IMR-90 (cell line): ENCODE results near the gene XIST. TPM values are rescaled to one million over a fixed set of nuclear protein-coding genes. Genes with fewer than 3 reads are reported as not detected.

Experiments
- ATAC-seq: fragments of 200-7000 bp; cut with Tn5 transposase; 2 replicates; pipeline ENCODE4 v1.9.1; 2020; ENCODE audit warnings: low read depth, mild to moderate bottlenecking, moderate library complexity
- BruUV-seq: library from RNA; stranded (reverse); fragments of 400-500 nt; replicated peaks from 2 replicates; lab custom pipeline; 2021; lab: Mats Ljungman, UMichigan
- CTCF ChIA-PET: fragments of 300-600 bp; formaldehyde crosslinking; extraction: SDS; loops from one replicate; lab custom pipeline; 2021; ENCODE audit warnings: antibody characterized with exemption; lab: Yijun Ruan, JAX
- POLR2A ChIA-PET: fragments of 300-600 bp; sonication (Branson Sonifier 250); formaldehyde crosslinking; loops from one replicate; lab custom pipeline; 2022; ENCODE audit warnings: antibody characterized with exemption; ENCODE audit not compliant: unreplicated experiment; lab: Charles Lee
- DNase-seq: peaks from one replicate; pipeline ENCODE4 v3.0.0; 2013
- H2AFZ ChIP-seq: replicated peaks from 2 replicates; pipeline ENCODE3; 2013; ENCODE audit warnings: low read length, mild to moderate bottlenecking; ENCODE audit not compliant: poor library complexity
- H2AK5ac ChIP-seq: 2 replicates; pipeline ENCODE4 v1.6.1; 2013; ENCODE audit warnings: low read depth, low read length, inconsistent platforms
- H2AK9ac ChIP-seq: replicated peaks from 2 replicates; pipeline ENCODE3; 2013; ENCODE audit warnings: mild to moderate bottlenecking, low read depth, low read length, moderate library complexity; ENCODE audit not compliant: poor library complexity
- H2BK120ac ChIP-seq: 2 replicates; pipeline ENCODE4 v1.6.1; 2013; ENCODE audit warnings: low read depth, low read length, inconsistent platforms
- H2BK15ac ChIP-seq: 3 replicates; pipeline ENCODE4 v1.6.1; 2013; ENCODE audit warnings: low read depth, low read length, inconsistent platforms
- H2BK20ac ChIP-seq: 2 replicates; pipeline ENCODE4 v1.6.1; 2013; ENCODE audit warnings: low read depth, mild to moderate bottlenecking, inconsistent platforms, low read length, moderate library complexity
- H2BK5ac ChIP-seq: 2 replicates; pipeline ENCODE4 v1.6.1; 2013; ENCODE audit warnings: mild to moderate bottlenecking, low read depth, low read length, inconsistent platforms; ENCODE audit not compliant: poor library complexity, severe bottlenecking
- H3K14ac ChIP-seq: replicated peaks from 2 replicates; pipeline ENCODE4 v1.6.1; 2013; ENCODE audit warnings: low read depth, low read length, inconsistent platforms
- H3K18ac ChIP-seq: 2 replicates; pipeline ENCODE4 v1.6.1; 2013; ENCODE audit warnings: low read depth, low read length, control low read depth
- H3K23ac ChIP-seq: 2 replicates; pipeline ENCODE4 v1.6.1; 2013; ENCODE audit warnings: low read depth, low read length, inconsistent platforms
- H3K27ac ChIP-seq: 2 replicates; pipeline ENCODE4 v1.5.1; 2013; ENCODE audit warnings: mild to moderate bottlenecking, control low read depth, low read length; ENCODE audit not compliant: insufficient read depth
- H3K27me3 ChIP-seq: 2 replicates; pipeline ENCODE4 v1.6.1; 2013; ENCODE audit warnings: low read length; ENCODE audit not compliant: control insufficient read depth, insufficient read depth
- H3K36me3 ChIP-seq: 2 replicates; pipeline ENCODE4 v1.6.1; 2013; ENCODE audit warnings: low read length, mixed read lengths; ENCODE audit not compliant: control insufficient read depth, insufficient read depth
- H3K4ac ChIP-seq: 2 replicates; pipeline ENCODE4 v1.6.1; 2013; ENCODE audit warnings: low read depth, low read length, inconsistent platforms
- H3K4me1 ChIP-seq: 2 replicates; pipeline ENCODE4 v1.6.1; 2013; ENCODE audit warnings: low read length, mixed read lengths; ENCODE audit not compliant: control insufficient read depth, insufficient read depth
- H3K4me2 ChIP-seq: 2 replicates; pipeline ENCODE4 v1.6.1; 2013; ENCODE audit warnings: low read depth, mild to moderate bottlenecking, control low read depth, low read length, moderate library complexity
- H3K4me3 ChIP-seq: 2 replicates; pipeline ENCODE4 v1.5.1; 2013; ENCODE audit warnings: low read depth, mild to moderate bottlenecking, control low read depth, low read length, moderate library complexity; ENCODE audit not compliant: insufficient read depth
- H3K56ac ChIP-seq: 2 replicates; pipeline ENCODE4 v1.6.1; 2013; ENCODE audit warnings: low read length, inconsistent platforms; ENCODE audit not compliant: insufficient read depth; ENCODE audit errors: extremely low read depth
- H3K79me1 ChIP-seq, 2 experiments: 2 replicates each; pipeline ENCODE4 v1.6.1; 2013; ENCODE audit warnings: low read length in 2 of 2, inconsistent platforms in 1 of 2, low read depth in 1 of 2
- H3K9ac ChIP-seq: 2 replicates; pipeline ENCODE4 v1.6.1; 2013; ENCODE audit warnings: low read depth, low read length, control low read depth
- H3K9me1 ChIP-seq: 2 replicates; pipeline ENCODE4 v1.6.1; 2013; ENCODE audit warnings: low read length, inconsistent platforms; ENCODE audit not compliant: insufficient read depth
- H3K9me3 ChIP-seq: 2 replicates; pipeline ENCODE4 v1.6.1; 2013; ENCODE audit warnings: low read length; ENCODE audit not compliant: control insufficient read depth, insufficient read depth
- H4K20me1 ChIP-seq: 2 replicates; pipeline ENCODE4 v1.6.1; 2013; ENCODE audit warnings: low read length, inconsistent platforms; ENCODE audit not compliant: insufficient read depth
- H4K5ac ChIP-seq: 2 replicates; pipeline ENCODE4 v1.6.1; 2013; ENCODE audit warnings: mild to moderate bottlenecking, low read depth, low read length, control low read depth
- H4K8ac ChIP-seq, 2 experiments: 2 replicates each; pipeline ENCODE4 v1.6.1; 2013; ENCODE audit warnings: low read depth in 2 of 2, low read length in 2 of 2, control low read depth in 1 of 2, inconsistent platforms in 1 of 2
- H4K91ac ChIP-seq: 2 replicates; pipeline ENCODE4 v1.6.1; 2013; ENCODE audit warnings: low read depth, low read length, inconsistent platforms; ENCODE audit not compliant: insufficient read depth
- CHD1 ChIP-seq: IDR thresholded peaks from 2 replicates; pipeline ENCODE4 v1.6.1; 2012; ENCODE audit warnings: low read depth, low read length, improper control_type of control experiment
- CTCF ChIP-seq: conservative IDR thresholded peaks from 2 replicates; pipeline ENCODE4 v1.5.1; 2012; ENCODE audit warnings: mild to moderate bottlenecking, low read depth, low read length, improper control_type of control experiment
- ELK1 ChIP-seq: fragments of 150-350 bp; IDR thresholded peaks from 2 replicates; pipeline ENCODE4 v1.6.1; 2016; ENCODE audit warnings: low read depth, mild to moderate bottlenecking, low read length, moderate library complexity, borderline replicate concordance
- FOS ChIP-seq: fragments of 150-350 bp; IDR thresholded peaks from 2 replicates; pipeline ENCODE4 v1.6.1; 2016; ENCODE audit warnings: low read depth, low read length
- MXI1 ChIP-seq: IDR thresholded peaks from 2 replicates; pipeline ENCODE4 v1.6.1; 2012; ENCODE audit warnings: low read depth, mild to moderate bottlenecking, low read length, moderate library complexity, borderline replicate concordance
- RAD21 ChIP-seq: IDR thresholded peaks from 2 replicates; pipeline ENCODE4 v1.6.1; 2012; ENCODE audit warnings: low read length, improper control_type of control experiment
- WGBS, 2 experiments: methylation state at CpG; one replicate each; pipeline versions ENCODE4 v1.1.5 to v1.1.7; 2013; ENCODE audit warnings: missing lambda C conversion rate in 2 of 2; ENCODE audit not compliant: insufficient read length in 1 of 2; ENCODE audit errors: extremely low coverage in 2 of 2; 5-methylcytosine and 5-hydroxymethylcytosine counted together
- dilution Hi-C: fragments of 300-500 bp; cut with HindIII; formaldehyde crosslinking; loops from one replicate; pipeline ENCODE4 v1.14.3; 2018; ENCODE audit warnings: low sequenced_read_pairs; ENCODE audit not compliant: unreplicated experiment
- in situ Hi-C: fragments of 300-500 bp; cut with MboI; formaldehyde crosslinking; loops from 3 replicates; pipeline ENCODE4 v1.14.3; 2019; ENCODE audit warnings: low sequenced_read_pairs, inconsistent platforms, mixed read lengths
- intact Hi-C: fragments of 100-400 bp; cut with micrococcal nuclease; formaldehyde crosslinking; loops from 2 replicates; pipeline ENCODE4 v1.10.0; 2022
- polyA plus RNA-seq, 3 experiments: library from polyadenylated mRNA; depleted of rRNA; stranded (reverse); fragments of >200 nt; gene quantifications; 2 replicates each; pipeline ENCODE4 v1.2.3, GENCODE V29; 2012; ENCODE audit warnings: low replicate concordance in 1 of 3
- total RNA-seq: library from RNA; depleted of rRNA; stranded (reverse); fragments of >200 nt; gene quantifications from 2 replicates; pipeline ENCODE4 v1.2.3, GENCODE V29; 2012

Gene XIST
- total and polyA plus RNA-seq, 2 of the 4 experiments (the other 2 are of a cell fraction): 48.9 to 159 TPM

DNA sequence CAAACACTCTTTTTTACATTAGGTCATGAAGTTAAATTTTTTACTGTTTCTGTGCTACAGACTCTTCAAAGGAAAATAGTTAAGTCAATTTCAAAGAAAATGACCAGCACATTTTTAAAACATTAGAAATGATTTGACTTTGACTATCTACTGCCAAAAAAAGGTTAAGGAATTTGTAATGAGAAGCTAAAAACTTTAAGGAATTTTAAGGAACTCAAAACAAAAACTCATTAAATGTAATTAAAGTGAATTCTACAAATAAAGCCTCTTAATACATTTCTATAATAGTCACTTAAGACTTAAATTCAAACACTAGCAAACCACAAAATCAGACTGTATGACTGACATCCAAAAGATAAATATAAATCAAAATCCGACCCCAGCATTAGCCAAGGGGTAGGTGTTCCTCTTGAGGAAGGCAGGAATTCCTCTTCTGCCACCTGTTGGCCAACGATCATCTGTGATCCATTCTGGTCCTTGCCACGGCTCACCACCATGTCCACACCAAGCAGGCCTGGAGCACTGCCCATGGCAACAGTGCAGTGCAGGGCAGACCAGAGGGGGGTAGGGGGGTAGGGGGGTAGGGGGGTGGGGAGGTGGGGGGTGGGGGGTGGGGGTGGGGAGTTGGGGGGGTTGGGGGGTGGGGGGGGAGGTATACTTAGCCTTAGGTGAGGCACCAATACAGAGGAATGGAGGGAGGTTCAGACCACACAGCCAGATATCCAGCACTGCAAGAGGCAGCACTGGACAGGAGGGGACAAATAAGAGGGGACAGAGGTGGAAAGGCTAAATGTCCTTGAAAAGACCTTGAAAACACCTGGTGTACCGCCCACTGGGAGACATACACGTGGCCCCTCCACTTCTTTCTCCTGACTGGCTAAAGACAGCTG is 2.1 kb downstream of the XIST start:
- Histone ChIP-seq H4K8ac (no peak overlapping the region), H3K36me3 (peaks cover 11% of the 10 kb centered on the region), H2BK5ac (no peak overlapping the region), H4K91ac (no peak overlapping the region), H3K4me3 (peak overlapping the region; percentile 45), H3K27ac (no peak overlapping the region), H3K4me2 (peak overlapping the region; percentile 88), H3K14ac (no peak overlapping the region), H2AK5ac (no peak overlapping the region), H3K27me3 (no peaks in the 10 kb centered on the region), H2AFZ (no peak overlapping the region), H2BK15ac (no peak overlapping the region), H3K9ac (no peak overlapping the region), H2BK20ac (no peak overlapping the region), H3K4ac (no peak overlapping the region), H3K23ac (no peak overlapping the region), H4K20me1 (peaks cover 55% of the 10 kb centered on the region), H3K56ac (no peak overlapping the region), H4K5ac (no peak overlapping the region), H2BK120ac (no peak overlapping the region), H3K9me3 (no peaks in the 10 kb centered on the region), H3K4me1 (no peaks in the 10 kb centered on the region), H3K9me1 (peaks cover 12% of the 10 kb centered on the region), H3K79me1 (no peaks in the 10 kb centered on the region), H3K18ac (no peak overlapping the region), H2AK9ac (peak overlapping the region; percentile 33)
- in situ Hi-C loops (no loop called here), intact Hi-C loops (loop anchor here (10.0 kb wide), 2 partner anchors 766 to 1754 kb away; no protein-coding TSS in a partner anchor), dilution Hi-C loops (no loop called here)
- ChIA-PET CTCF (no interaction called here), POLR2A (no interaction called here)
- ATAC-seq: peak; percentile 3
- peak; percentile 38 for DNase-seq
- WGBS, 2 experiments: 40% methylated on average over 1 of the region's 5 CpGs; no CpG with 5 or more reads in 1 of the 2 experiments
- TF ChIP-seq RAD21 (peak; percentile 30; the same call in 1 of the 2 replicates), CHD1 (no peak), MXI1 (peak; percentile 64; the same call in 1 of the 2 replicates), CTCF (peak; percentile 31; the same call in 1 of the 2 replicates), ELK1 (no peak), FOS (no peak)
- no TSS peak for BruUV-seq
